GM03348 (cell line): Measurements from ENCODE around the gene AFAP1L1.

Experiments
- DNase-seq: peaks from one replicate; pipeline ENCODE4 v3.0.0; 2012; ENCODE audit warnings: low spot score

The AFAP1L1 gene

GRCh38 chr5:149271716-149272563 is at the start of gene AFAP1L1:
Gene AFAP1L1 (plus strand): TSS chr5:149271859. CDS start chr5:149271969, 110 bp downstream.
- peak; percentile 83 for DNase-seq

- DNase-seq: no peak
Observed at GRCh38 chr5:149223081-149223848, 48.4 kb upstream of the AFAP1L1 start.

- no peak for DNase-seq
Observed at GRCh38 chr5:149224282-149224681, 47.4 kb upstream of the AFAP1L1 start.

- DNase-seq: peak; percentile 41
Observed at GRCh38 chr5:149227168-149227826, 44.4 kb upstream of the AFAP1L1 start.

GRCh38 chr5:149228618-149229297 is 42.9 kb upstream of the AFAP1L1 start:
- peak; percentile 90 for DNase-seq

GRCh38 chr5:149229298-149229937 is 42.2 kb upstream of the AFAP1L1 start:
- no peak for DNase-seq

GRCh38 chr5:149235841-149236240 is 35.8 kb upstream of the AFAP1L1 start:
- no peak for DNase-seq

- no peak for DNase-seq
Observed at GRCh38 chr5:149237662-149238061, 34.0 kb upstream of the AFAP1L1 start.

GRCh38 chr5:149238540-149238939 is 33.1 kb upstream of the AFAP1L1 start:
- peak; percentile 27 for DNase-seq

GRCh38 chr5:149239917-149240316 is 31.7 kb upstream of the AFAP1L1 start:
- DNase-seq: no peak

- DNase-seq: no peak
Observed at GRCh38 chr5:149240354-149240998, 31.2 kb upstream of the AFAP1L1 start.

GRCh38 chr5:149242339-149242738 is 29.3 kb upstream of the AFAP1L1 start:
- DNase-seq: no peak

- DNase-seq: no peak
Observed at GRCh38 chr5:149246906-149247305, 24.8 kb upstream of the AFAP1L1 start.

GRCh38 chr5:149247726-149248125 is 23.9 kb upstream of the AFAP1L1 start:
- DNase-seq: no peak

- no peak for DNase-seq
Observed at GRCh38 chr5:149251546-149251945, 20.1 kb upstream of the AFAP1L1 start.

GRCh38 chr5:149254506-149254905 is 17.2 kb upstream of the AFAP1L1 start:
- peak; percentile 67 for DNase-seq

- DNase-seq: peak; percentile 40
Observed at GRCh38 chr5:149256451-149256850, 15.2 kb upstream of the AFAP1L1 start.

GRCh38 chr5:149257131-149257530 is 14.5 kb upstream of the AFAP1L1 start:
- DNase-seq: no peak

- peak; percentile 71 for DNase-seq
Observed at GRCh38 chr5:149257889-149258705, 13.6 kb upstream of the AFAP1L1 start.

- no peak for DNase-seq
Observed at GRCh38 chr5:149260761-149261160, 10.9 kb upstream of the AFAP1L1 start.
